Inflammatory macrophage treated with lipopolysaccharide for 1 hour (primary cell): ENCODE measurements around the gene LEF1.

Source experiments
- DNase-seq, 2 donors: peaks; one replicate each; pipeline ENCODE4 v3.0.0-alpha.2; 2020 to 2022

The LEF1 gene

DNA sequence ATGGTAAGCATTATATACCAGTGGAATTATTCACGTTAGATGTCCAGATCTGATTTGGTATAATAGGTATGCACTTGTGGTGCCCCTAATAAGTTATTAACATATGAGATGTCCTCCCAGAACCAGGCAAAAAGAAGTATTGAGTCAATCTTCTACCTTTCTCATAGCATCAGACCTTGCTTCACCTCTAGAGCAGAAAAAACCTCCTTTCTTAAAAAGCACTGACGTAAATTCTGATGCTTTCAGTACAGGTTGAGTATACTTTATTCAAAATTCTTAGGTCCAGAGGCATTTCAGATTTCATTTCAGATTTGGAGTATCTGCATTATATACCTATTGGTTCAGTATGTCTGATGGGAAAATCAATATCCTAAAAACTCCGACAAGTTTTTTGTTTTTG lies 22.4 kb downstream of the LEF1 start:
- DNase-seq: no peak

DNA sequence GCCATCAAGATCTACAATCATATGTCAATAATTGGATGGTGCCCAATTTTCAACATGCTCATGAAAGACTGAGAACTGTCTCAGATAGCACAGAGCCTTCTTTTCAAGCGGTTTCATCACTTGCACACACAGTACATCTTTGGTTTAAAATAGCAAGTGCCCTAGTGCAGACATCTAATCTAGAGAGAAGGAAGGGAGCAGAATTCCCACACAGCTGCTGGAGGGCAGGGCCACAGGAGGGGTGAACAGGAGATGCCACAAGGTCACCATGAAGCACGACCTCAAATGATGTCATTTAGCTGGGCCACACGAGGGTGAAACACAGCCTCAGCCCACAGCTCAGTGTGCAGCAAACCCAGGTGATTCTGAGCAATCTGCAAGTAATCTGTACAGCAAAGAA lies 24.3 kb downstream of the LEF1 start:
- DNase-seq: no peak

DNA sequence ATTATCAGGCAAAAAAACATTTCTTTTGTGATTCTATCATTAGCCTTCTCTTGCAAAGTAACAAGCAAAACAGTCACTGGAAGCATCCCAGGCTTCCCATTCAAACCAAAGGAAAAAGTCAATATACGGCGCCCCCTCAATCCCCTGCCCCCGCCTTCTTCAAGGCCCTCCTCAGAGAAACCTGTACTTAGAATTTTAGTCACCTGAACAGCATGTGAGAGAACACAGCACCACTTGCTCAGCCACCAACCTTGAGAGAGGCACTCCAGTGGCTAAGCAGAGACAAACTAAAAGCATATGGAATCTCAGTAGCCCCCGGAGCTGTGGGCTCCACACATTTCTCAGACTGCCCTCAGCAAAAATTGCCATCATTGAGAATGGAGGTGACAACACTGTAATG lies 25.2 kb downstream of the LEF1 start:
- DNase-seq: no peak

DNA sequence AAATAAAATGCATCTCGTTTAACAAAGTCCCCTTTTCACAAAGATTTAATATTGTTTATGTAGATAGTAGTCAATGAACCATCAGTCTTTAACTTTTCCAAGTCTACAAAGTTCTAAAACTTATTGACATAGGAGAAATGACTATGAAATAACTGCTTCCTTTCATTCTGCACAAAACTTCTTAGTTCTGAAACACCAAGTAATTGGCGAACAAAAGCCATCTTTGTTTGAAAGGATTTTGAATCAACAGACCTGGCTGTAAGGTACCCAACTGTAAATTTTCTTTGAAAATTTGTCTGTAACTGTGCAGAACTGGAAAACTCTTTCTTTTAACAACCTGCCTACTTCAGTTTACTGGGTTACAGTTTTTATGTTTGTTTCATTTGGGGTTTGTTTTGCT lies 25.9 kb downstream of the LEF1 start:
- no peak for DNase-seq

DNA sequence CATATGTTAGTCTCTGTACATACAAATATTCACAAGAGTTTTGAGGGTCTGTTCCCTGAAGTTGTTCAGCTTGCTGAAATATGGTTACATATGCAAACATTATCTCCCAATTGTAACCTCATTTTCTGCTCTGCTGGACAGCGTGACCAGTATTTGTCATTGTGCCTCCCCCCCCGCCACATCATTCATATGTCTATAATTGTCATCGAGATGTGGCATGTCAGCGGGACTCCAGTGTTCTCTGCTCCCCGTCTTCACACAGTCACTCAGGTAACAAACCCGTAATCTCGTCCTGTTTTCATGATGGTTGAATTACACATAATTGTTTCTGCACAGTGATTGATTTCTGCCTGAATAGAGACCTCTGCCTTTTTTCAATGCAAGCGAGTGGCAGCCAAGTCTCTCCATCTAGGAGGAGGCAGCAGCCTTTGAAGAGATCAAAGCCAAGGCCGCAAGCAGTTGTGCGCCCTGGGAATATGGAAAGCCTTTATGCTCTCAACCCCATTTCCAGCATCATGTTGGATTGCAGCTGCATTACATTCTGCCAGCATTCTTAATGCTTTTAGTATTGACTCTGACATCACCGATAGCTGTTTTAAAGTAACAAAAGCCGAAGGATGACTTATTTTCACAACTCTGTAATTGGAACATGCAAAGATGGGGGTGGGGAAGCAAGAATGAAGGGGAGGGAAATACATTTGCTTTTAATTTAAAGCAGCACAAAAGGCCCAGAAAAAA lies 27.4 kb downstream of the LEF1 start:
- no peak for DNase-seq

DNA sequence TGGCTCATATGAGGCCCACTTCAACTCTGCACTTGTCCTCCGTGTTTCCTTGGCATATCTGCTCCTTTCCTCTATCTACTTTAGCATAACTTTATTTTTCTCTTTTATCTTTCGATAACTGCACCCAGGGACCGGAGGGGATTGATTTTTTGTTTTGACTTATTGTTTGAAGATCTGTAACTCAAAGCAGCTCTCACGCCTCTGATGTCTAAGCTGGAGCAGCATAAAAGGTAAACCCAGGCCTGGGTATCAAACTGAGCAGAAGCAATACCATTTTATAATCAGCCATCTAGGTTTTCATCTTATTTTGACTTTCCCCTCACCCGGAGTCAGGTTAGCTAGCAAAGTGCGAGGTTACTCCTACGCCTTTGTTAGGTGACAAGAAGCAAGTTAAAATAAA lies 28.4 kb downstream of the LEF1 start:
- DNase-seq: no peak

DNA sequence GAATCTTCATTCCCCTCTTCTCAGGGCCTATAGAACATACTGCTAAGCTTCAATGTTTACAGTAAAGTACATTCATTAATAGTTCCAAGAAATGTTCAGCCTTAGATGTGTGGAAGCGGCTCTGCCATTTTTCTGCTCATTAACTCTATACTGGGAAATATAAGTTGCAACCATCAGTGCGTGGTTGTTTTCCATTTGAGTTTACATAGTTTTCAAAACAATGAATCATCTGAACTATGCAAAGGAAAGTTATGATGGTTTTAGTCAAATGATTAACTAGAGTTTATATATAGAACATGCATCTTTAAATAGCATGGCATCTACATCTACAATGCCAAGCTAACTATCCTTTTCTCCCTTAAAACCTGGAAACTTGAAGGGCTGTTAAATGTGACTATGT lies 29.6 kb downstream of the LEF1 start:
- no peak for DNase-seq

DNA sequence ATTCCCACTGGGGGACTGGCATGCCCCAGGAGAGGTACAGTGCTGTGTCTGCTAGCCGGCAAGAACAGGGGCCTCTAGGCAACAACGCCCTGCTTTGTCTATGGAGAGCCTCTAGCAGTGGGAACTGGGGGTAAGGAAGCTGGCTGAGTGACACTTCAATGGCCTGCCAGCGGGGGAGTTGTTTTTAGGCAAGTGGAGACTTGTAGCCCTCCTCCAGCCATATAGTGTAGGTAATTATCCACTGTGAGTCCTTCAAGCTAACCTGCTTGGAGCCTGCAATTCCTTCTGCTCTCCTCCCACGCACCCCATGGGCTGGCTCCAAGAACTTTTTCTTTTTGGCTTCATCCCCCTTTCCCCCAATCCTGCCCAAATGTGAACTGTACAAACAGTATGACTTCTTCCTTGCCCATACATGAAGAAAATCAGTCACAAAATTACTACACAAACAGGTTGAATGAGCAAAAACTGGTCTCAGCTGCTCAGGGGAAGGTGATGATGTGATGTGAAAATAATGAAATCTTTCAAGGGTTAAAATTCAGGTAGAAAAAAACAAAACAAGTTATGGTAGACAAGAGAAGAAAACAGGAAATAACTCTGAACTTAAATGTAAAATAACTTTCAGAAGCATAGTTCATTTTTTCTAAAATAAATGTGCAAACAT lies 33.1 kb downstream of the LEF1 start:
- DNase-seq: no peak

DNA sequence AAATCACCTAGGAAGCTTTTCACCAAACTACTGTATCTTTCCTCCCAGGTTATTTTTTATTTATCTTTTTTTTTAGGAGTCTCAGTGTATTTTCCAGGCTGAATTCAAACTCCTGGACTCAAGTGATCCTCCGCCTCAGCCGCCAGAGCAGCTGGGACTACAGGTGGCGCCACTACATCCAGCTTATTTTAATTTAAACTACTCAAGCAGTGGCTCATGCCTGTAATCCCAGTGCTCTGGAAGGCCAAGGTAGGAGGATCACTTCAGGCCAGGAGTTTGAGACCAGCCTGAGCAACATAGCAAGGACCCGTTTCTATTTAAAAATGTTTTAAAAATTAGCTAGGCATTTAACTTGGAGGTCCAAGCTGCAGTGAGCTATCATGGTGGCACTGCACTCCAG lies 37.8 kb downstream of the LEF1 start:
- DNase-seq: no peak

DNA sequence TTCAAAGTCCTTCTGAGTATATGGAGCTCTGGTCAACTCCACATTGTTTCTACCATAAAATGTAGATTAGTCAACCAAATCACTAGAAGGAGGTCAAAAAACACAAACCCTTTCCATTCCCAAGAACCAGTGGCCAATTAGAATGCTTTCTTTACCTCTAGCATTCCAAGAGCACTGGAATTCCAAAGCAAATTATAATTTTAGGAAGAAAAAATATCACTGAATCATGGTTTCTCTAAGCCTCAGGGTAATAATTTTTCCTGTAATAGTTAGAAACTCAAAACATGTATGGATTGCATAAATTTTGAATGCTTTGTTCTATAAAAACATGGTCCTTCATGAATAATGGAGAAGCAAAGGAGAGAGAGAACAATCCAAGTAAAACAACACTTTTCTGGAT lies 39.5 kb downstream of the LEF1 start:
- DNase-seq: no peak

DNA sequence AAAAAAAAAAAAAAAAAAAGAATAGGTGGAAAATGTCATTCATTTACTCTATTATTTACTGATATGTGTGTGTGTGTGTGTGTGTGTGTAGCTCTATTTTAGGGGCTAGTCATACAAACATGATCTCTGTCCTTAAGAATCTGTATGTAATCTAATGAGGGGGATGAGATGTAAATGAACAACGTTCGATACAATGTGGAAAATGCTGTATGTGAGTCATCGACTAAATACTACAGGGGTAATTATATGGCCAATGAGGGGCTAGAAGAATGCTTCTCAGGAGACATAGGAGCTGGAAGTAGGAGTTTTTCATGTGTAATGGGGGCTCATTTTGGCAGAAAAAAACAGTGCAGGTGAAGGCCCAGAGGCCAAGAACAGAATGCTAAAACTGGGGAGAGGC lies 41.9 kb downstream of the LEF1 start:
- DNase-seq: no peak

DNA sequence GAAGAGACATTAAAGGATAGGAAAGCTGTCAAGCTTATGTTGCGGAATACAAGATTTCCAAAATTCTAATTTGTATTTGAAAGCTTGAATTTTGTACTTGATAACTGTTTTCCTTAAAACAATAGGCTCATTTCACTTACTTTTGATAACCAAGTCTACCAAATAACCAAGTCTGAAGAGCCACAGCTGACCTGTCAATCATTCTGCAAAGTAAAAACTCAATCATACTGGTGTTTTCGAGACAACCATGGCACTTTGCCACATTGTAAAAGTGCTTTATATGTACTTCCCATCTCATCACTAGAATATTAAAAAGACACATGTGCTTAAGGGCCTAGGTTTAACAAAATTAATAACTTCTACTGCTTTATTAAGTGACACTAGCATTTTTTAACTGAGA lies 47.9 kb downstream of the LEF1 start:
- DNase-seq: no peak

DNA sequence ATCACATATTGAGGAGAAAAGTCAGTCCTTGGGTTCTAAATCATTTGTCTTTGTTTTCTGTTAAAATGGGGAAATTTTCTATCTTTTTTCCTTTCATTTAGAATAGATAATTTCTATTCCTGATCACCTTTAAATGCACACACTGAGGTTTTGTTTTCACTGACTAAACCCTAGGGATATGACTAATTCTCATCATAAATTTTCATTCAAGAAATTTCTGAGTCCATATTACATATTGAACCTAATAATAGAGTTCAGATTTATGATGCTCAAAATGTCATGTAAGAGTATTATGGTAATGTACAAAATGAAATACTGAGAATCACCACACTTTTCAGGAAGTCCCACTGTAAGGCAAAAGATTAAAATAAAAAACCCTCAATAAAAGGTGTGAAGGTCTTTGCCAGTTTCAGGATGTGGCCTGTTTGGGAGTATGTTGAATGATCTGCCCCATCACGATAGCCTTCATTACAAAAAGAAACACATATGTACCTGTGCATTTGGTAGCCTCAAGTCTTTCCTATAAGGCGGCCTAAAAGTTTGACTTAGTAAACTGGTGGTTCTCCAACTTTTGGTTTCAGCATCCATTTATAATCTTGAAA lies 49.4 kb downstream of the LEF1 start:
- no peak for DNase-seq

DNA sequence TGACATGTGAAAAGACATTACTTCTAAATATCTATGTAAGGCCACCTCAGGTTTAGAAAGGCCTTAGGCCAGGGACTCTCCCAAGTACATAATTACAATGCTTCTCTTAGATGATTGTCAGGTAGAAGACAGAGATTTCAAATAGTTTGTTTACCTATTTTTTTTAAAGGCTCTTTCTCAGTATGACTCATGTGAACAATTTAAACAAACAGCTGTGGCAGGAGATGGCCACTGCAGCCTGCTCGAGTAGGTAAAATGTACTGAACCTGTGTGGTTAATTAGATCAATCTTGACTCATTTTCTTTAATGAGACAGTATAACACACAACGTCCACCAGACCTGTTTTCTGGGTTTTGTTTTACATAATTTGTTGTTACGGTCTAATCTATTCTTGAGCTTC lies 50.2 kb downstream of the LEF1 start:
- no peak for DNase-seq

DNA sequence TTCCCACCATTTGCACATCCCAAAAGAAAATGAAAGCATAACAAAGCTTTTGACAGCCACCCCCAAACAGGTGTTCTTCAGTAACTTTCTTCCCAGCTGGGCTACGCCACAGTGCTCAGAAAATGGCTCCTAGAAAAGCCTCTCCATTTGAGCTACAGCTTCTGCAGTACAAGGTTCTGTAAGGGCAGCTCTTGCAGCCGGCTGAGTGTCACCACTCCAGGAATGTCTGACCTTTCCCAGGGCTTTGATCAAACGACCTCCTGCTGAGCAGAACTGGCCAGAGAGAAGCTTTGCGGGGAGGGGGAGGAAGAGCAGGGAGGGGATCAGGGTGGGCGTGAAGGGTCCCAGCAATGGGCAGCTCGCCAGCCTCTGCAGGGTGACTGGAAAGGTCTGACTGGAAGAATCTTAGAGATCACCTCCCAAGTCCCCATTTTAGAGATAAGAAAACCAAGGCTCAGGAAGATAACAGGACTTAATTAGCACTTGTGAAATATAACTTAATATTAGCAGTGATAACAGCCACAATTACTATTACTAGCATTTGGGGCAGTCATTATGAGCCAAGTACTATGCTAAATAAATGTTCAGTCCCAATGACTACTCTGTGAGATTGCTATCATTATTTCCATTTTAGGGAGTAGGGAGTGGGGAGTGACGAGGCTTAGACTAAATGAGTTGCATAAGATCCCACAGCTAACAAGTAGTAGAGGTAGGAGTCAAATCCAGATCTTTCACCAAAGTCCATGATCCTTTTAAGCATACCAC lies 51.1 kb downstream of the LEF1 start:
- no peak for DNase-seq

DNA sequence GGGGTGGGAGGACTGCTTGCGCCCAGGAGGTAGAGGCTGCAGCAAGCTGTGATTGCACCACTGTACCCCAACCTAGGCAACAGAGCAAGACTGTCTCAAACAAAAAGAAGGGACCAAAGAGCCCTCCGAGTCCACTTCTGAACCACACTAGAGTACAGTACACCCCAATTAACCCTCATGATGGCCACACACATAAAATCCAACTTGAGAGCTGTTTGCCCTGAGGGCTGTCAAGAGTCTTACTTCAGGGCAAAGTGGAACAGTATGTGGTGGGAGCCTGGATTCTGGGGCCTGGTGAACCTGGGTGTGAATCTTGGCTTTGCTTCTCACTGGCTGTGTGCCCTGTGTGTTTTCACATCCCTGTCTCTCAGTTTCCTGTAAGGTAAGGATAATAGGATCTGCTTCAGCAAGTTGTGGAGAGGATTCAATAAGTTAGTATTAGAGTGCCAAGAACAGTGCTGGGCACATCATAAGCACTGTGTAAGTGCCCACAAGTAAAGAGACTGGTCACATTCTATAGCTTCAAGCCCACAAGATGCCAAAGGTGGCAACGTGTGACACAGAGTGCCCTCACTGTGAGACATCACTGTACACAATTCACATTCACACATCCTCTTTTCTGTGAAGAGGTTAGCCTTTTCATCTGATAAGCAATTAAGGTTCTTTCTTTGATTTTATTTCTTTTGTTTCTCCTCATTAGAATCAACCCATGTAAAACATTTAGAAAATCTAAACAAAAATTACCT lies 52.1 kb downstream of the LEF1 start:
- no peak for DNase-seq

DNA sequence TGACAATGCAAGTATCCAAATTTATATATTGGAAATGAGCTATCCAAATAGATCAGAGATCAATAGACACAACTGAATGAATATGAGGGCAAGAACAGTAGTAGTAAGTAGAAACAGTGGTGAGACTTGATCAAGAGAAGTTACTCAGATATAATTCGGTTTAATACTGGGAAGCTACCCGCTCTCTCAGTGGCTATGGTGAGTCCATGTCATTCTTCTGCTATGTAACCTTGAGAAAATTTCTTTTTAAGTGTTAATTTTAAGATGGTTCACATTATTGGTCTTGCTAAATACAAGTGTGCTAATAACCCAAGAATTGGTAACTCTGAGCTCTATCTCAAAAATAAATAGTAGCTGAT lies 53.6 kb downstream of the LEF1 start:
- DNase-seq: no peak

DNA sequence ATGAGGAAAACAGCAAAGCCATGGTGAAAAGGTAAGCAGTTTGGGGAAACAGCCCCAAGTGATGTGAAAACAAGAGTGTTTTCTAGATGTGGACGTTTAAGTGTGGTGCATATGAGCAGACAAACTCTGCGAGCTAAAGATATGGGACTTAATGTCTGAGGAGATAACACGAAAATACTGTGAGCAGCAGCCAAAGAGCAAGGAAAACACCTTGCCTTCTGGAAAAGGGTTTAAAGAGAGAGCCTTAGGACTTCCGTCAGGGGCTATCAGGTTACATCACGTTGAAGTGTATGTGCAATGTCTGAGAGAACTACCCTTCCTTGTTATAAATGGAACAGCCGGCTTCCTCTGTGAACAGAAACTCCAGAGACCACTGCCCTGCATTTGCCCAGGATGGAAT lies 54.2 kb downstream of the LEF1 start:
- DNase-seq: no peak

DNA sequence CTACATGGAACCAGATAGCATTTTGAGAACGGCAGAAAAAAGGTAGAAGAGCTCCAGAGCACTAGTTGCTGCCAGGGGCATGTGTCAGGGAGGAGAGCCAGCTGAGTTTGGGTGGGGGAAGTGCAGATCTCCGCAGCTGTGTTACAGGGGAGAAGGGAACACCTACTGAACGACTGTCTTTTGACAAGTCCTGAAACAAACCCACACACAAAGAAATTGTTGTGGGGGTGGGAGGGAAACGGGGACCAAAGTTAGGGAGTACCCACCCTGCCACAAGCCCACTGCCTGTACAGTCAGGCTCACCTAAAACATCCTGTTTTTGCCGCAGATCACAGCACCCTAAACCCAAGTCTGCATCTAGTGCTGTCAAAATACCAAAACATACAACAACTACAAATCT lies 55.5 kb downstream of the LEF1 start:
- DNase-seq: no peak

DNA sequence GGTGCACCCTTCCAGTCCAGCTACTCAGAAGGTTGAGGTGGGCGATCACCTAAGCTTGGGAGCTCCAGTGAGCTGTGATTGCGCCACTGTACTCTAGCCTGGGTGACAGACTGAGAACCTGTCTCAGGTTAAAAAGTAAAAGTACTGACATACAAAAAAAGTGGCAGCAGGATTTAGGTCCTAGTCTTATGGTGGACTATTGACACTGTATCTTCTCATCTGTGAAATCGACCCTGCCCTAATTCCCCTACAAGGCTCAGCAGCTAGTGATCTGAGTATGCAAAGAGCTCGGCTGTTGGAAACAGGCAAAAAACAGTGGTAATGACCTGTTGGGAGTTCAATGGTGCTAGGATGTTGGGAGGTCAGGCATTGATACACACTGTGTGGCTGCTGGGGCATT lies 57.0 kb downstream of the LEF1 start:
- no peak for DNase-seq

DNA sequence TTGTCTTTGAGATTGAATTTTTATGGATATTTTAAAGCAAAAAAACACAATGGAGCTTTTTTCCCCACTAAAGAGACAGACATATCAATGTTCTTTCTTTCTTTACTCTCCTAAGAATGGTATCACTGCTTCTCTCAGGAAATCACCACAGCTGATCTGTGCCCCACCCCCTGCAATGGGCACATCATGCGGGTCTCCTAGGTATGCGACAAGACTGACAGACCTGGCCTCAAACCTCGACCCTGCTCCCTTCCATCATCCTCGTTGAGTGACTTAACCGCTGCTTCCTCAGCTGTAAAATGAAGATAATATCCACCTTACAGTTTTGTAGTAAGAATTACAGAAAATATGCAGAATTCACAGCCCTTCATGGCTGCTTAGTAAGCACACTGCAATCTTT lies 58.3 kb downstream of the LEF1 start:
- DNase-seq: no peak

DNA sequence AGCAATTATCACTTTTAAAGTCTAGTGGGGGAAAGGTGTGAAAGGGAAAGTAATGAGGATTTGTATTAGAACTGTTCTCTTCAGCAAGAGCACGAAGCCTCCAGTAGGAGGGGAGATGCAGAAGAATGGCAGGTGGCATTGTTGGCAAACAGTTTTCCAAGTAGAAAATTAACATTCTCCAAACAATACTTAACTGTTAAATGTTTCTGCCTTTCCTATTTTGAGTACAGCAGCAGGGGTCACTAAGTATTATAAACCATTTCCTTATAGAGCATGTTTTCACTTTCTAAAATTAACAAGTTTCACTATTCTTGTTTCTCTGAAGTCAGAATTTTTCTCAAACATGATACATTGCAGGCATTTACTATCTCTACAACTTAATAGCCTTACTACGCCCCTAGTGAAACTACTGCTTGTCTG lies 58.7 kb downstream of the LEF1 start:
- no peak for DNase-seq

DNA sequence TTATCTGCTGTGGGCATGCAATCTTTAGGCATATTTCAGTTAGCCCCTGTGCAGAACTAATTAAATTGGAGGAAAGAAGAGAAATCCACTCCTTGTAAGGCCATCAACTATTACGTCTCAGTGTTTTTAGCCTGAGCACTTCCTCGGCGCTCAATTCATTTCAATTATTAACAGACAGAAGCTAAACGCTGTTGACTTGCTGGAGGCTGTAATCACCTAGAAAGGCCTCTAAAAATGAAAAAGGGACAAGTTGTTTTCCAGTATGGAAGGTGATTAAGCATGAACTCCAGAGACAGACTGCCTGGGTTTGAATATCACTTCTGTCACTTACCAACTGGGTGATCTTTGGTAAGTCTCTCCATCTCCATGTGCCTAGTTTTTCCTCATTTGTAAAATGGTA lies 59.6 kb downstream of the LEF1 start:
- no peak for DNase-seq
